B cell (primary cell): ENCODE results near the gene HS3ST2. TPM values are rescaled to one million over a fixed set of nuclear protein-coding genes. Genes with fewer than 3 reads are reported as not detected.

ENCODE experiments used
- ATAC-seq: fragments of 200-7000 bp; cut with Tn5 transposase; one replicate; pipeline ENCODE4 v1.10.0; 2021; ENCODE audit warnings: low read depth, mild to moderate bottlenecking, moderate number of reproducible peaks, moderate library complexity
- CTCF ChIA-PET: fragments of 350-600 bp; sonication (Branson Sonifier 250); formaldehyde crosslinking; loops from one replicate; lab custom pipeline; 2021; ENCODE audit warnings: antibody characterized with exemption, inconsistent platforms; lab: Charles Lee
- POLR2A ChIA-PET: fragments of 350-600 bp; sonication (Branson Sonifier 250); formaldehyde crosslinking; loops from one replicate; lab custom pipeline; 2021; ENCODE audit warnings: antibody characterized with exemption; lab: Charles Lee
- DNase-seq: peaks from one replicate; pipeline ENCODE4 v3.0.0; 2013
- H2AFZ ChIP-seq: 2 replicates; pipeline ENCODE4 v1.6.1; 2012; ENCODE audit warnings: mild to moderate bottlenecking, low read depth, low read length; ENCODE audit not compliant: insufficient read depth, poor library complexity, severe bottlenecking
- H3K27ac ChIP-seq, 2 donors: 1 replicate in 1 of 2; 2 replicates in 1 of 2; pipeline ENCODE4 v1.5.1; 2012 to 2013; ENCODE audit warnings: low read length in 2 of 2, mild to moderate bottlenecking in 2 of 2, moderate library complexity in 1 of 2
- H3K27me3 ChIP-seq, 4 experiments: fragments of 200-600 bp in 1 of 4; sonication (generic) in 1 of 4; replicated peaks in 1 of 4; 1 replicate in 2 of 4; 2 replicates in 2 of 4; pipeline versions ENCODE4 v1.6.1 to v1.7.0; 2013 to 2016; ENCODE audit warnings: low read length in 3 of 4, mild to moderate bottlenecking in 2 of 4, mixed read lengths in 1 of 4, moderate library complexity in 1 of 4; ENCODE audit not compliant: insufficient read depth in 4 of 4, control insufficient read depth in 3 of 4; ENCODE audit errors: control extremely low read depth in 1 of 4
- H3K36me3 ChIP-seq, 2 experiments: replicated peaks in 1 of 2; 1 replicate in 1 of 2; 2 replicates in 1 of 2; pipeline versions ENCODE4 v1.6.1 to v1.7.1; 2013; ENCODE audit warnings: low read length in 1 of 2; ENCODE audit not compliant: insufficient read depth in 2 of 2, control insufficient read depth in 1 of 2; ENCODE audit errors: control extremely low read depth in 1 of 2, extremely low read depth in 1 of 2
- H3K4me1 ChIP-seq, 2 donors: fragments of 200-600 bp in 1 of 2; sonication (generic) in 1 of 2; 1 replicate in 1 of 2; 2 replicates in 1 of 2; pipeline versions ENCODE4 v1.5.1 to v1.6.1; 2013 to 2017; ENCODE audit warnings: low read length in 2 of 2; ENCODE audit not compliant: control insufficient read depth in 2 of 2, insufficient read depth in 2 of 2
- H3K4me2 ChIP-seq: replicated peaks from 2 replicates; pipeline ENCODE3; 2012; ENCODE audit warnings: mild to moderate bottlenecking, low read depth, low read length; ENCODE audit not compliant: poor library complexity, severe bottlenecking
- H3K4me3 ChIP-seq, 5 experiments: fragments of 200-600 bp in 1 of 5; sonication (generic) in 1 of 5; 1 replicate in 3 of 5; 2 replicates in 2 of 5; pipeline versions ENCODE4 v1.5.1 to v1.7.0; 2011 to 2016; ENCODE audit warnings: low read length in 4 of 5, mild to moderate bottlenecking in 4 of 5, low read depth in 2 of 5, control low read depth in 1 of 5, moderate library complexity in 1 of 5; ENCODE audit not compliant: insufficient read depth in 1 of 5; ENCODE audit errors: control extremely low read depth in 1 of 5, extremely low read depth in 1 of 5
- H3K79me2 ChIP-seq: fragments of 200-600 bp; sonication (generic); one replicate; pipeline ENCODE4 v1.6.0; 2016; ENCODE audit warnings: low read length; ENCODE audit not compliant: control insufficient read depth, insufficient read depth
- H3K9ac ChIP-seq: fragments of 200-600 bp; sonication (generic); 2 replicates; pipeline ENCODE4 v1.6.1; 2017; ENCODE audit warnings: mild to moderate bottlenecking, low read length, moderate library complexity
- H3K9me3 ChIP-seq, 3 donors: one replicate each; pipeline versions ENCODE4 v1.6.1 to v1.7.1; 2013; ENCODE audit warnings: low read length in 2 of 3; ENCODE audit not compliant: control insufficient read depth in 2 of 3, insufficient read depth in 1 of 3; ENCODE audit errors: control extremely low read depth in 1 of 3
- H4K20me1 ChIP-seq: 2 replicates; pipeline ENCODE4 v1.6.0; 2012; ENCODE audit warnings: mild to moderate bottlenecking, low read length; ENCODE audit not compliant: insufficient read depth, control insufficient read depth, poor library complexity, severe bottlenecking
- H3K27ac Mint-ChIP-seq: one replicate; pipeline ENCODE4 v1.8.0; 2021; ENCODE audit warnings: mixed read lengths
- H3K27me3 Mint-ChIP-seq: one replicate; pipeline ENCODE4 v1.8.0; 2021; ENCODE audit warnings: mixed read lengths
- H3K4me1 Mint-ChIP-seq: one replicate; pipeline ENCODE4 v1.8.0; 2021; ENCODE audit warnings: mixed read lengths
- H3K4me3 Mint-ChIP-seq: one replicate; pipeline ENCODE4 v1.8.0; 2021; ENCODE audit warnings: mixed read lengths
- H3K9me3 Mint-ChIP-seq: one replicate; pipeline ENCODE4 v1.8.0; 2022; ENCODE audit warnings: mixed read lengths; ENCODE audit not compliant: insufficient read depth
- EZH2 ChIP-seq: IDR thresholded peaks from 2 replicates; pipeline ENCODE4 v1.6.1; 2012; ENCODE audit warnings: borderline replicate concordance, low read depth, mild to moderate bottlenecking, moderate library complexity, low read length; ENCODE audit not compliant: insufficient read depth, poor library complexity, severe bottlenecking
- WGBS: methylation state at CpG from one replicate; pipeline ENCODE4 v1.1.5; 2013; ENCODE audit warnings: missing lambda C conversion rate; ENCODE audit not compliant: insufficient coverage; 5-methylcytosine and 5-hydroxymethylcytosine counted together
- intact Hi-C: fragments of 100-400 bp; cut with micrococcal nuclease; formaldehyde crosslinking; loops from one replicate; pipeline ENCODE4 v1.10.0; 2022
- polyA plus RNA-seq: library from polyadenylated mRNA; depleted of rRNA; stranded (reverse); fragments of >200 nt; gene quantifications from 2 replicates; pipeline ENCODE4 v1.2.3, GENCODE V29; 2012
- total RNA-seq, 2 donors: library from RNA; stranded (reverse); fragments of 120-200 nt in 1 of 2; gene quantifications; 1 replicate in 1 of 2; 2 replicates in 1 of 2; pipeline versions ENCODE4 v1.2.3 to v1.2.4, GENCODE V29; 2013 to 2022
- TF ChIP-seq, protein P1 (sequence below): fragments of 200-600 bp; IDR thresholded peaks from one replicate; pipeline ENCODE4 v1.8.0; 2022; ENCODE audit warnings: antibody characterized with exemption, mild to moderate bottlenecking

The HS3ST2 gene
- total and polyA plus RNA-seq, 2 donors (not counting 1 experiment from before 2014, with no cell fraction given), result not detected

DNA sequence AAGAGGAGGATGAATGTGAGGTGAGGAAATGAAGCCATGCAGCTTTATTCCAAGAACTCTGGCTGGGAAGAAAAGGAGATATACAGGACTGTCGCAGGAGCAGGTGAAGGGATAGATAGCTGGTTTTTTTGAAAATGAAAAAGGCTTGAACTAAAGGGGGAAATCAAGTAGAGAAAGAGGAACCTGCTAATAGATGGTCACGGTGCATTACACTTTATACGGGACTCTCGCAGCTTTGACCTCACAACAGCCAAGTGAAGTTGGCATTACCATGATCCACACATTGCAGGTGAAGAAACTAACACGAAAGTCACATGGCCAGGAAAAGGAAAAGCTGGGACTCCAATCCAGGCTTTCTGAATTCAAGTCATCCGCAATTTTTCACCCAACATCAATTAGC is 86.9 kb downstream of the HS3ST2 start:
- WGBS, result 39% methylated on average over 6 of the region's 6 CpGs
- peak; percentile 40 for DNase-seq
- Mint-ChIP-seq H3K4me3 (no peak overlapping the region), H3K4me1 (no peaks in the 10 kb centered on the region), H3K27ac (no peak overlapping the region), H3K9me3 (no peaks in the 10 kb centered on the region), H3K27me3 (peaks cover 35% of the 10 kb centered on the region)
- no peak overlapping the region for H3K9ac ChIP-seq
- ChIA-PET POLR2A (no interaction called here), CTCF (no interaction called here)
- peak overlapping the region; percentile 5 for H3K4me2 ChIP-seq
- intact Hi-C loops, result no loop called here
- H2AFZ ChIP-seq, result no peak overlapping the region
- no peaks in the 10 kb centered on the region for H4K20me1 ChIP-seq
- no peak overlapping the region for H3K27ac ChIP-seq
- TF ChIP-seq EZH2, result no peak
- TF ChIP-seq, protein P1, sequence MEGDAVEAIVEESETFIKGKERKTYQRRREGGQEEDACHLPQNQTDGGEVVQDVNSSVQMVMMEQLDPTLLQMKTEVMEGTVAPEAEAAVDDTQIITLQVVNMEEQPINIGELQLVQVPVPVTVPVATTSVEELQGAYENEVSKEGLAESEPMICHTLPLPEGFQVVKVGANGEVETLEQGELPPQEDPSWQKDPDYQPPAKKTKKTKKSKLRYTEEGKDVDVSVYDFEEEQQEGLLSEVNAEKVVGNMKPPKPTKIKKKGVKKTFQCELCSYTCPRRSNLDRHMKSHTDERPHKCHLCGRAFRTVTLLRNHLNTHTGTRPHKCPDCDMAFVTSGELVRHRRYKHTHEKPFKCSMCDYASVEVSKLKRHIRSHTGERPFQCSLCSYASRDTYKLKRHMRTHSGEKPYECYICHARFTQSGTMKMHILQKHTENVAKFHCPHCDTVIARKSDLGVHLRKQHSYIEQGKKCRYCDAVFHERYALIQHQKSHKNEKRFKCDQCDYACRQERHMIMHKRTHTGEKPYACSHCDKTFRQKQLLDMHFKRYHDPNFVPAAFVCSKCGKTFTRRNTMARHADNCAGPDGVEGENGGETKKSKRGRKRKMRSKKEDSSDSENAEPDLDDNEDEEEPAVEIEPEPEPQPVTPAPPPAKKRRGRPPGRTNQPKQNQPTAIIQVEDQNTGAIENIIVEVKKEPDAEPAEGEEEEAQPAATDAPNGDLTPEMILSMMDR, result no peak
- H3K79me2 ChIP-seq, result no peaks in the 10 kb centered on the region
- H3K9me3 ChIP-seq, result peaks cover 6 to 24% (median 24%) of the 10 kb centered on the region in 3 donors
- no peak for ATAC-seq
- peaks cover 22 to 23% of the 10 kb centered on the region in 2 donors for H3K4me1 ChIP-seq
- H3K36me3 ChIP-seq, result no peaks in the 10 kb centered on the region
- peaks cover 0 to 33% (median 22%) of the 10 kb centered on the region in 4 experiments for H3K27me3 ChIP-seq
- no peak overlapping the region for H3K4me3 ChIP-seq

DNA sequence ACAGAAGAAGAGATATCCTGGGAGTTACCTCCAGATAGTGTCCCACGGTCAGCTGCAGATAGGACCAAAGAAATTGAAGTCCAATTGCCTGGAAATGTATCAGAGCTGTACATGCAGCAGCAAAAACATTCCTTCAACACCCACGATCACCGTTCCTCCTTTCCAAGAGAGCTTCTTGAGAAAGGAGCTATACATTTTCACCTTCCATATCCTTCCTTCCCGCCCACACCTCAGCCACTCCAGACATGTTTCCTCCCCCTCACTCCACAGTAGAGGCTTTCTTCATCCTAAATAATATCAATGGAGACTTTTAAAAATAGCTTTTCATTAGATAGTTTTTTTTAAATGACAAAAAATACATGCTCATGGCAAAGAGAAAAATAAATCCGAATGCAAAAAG is 87.6 kb downstream of the HS3ST2 start:
- H3K27ac ChIP-seq, result no peak overlapping the region
- peaks cover 22 to 23% of the 10 kb centered on the region in 2 donors for H3K4me1 ChIP-seq
- H3K4me2 ChIP-seq, result no peak overlapping the region
- H2AFZ ChIP-seq, result no peak overlapping the region
- H3K4me1 Mint-ChIP-seq, result no peaks in the 10 kb centered on the region
- ChIA-PET POLR2A (no interaction called here), CTCF (interaction anchor here (0.8 kb wide), 1 partner anchor 49 kb away, joined by 3 read pairs; no protein-coding TSS in a partner anchor)
- H3K36me3 ChIP-seq, result no peaks in the 10 kb centered on the region
- no peaks in the 10 kb centered on the region for H4K20me1 ChIP-seq
- no peak overlapping the region for H3K27ac Mint-ChIP-seq
- intact Hi-C loops, result no loop called here
- WGBS, result 64% methylated on average over 2 of the region's 5 CpGs
- no peak for ATAC-seq
- no peak overlapping the region for H3K4me3 ChIP-seq
- peaks cover 6 to 24% (median 24%) of the 10 kb centered on the region in 3 donors for H3K9me3 ChIP-seq
- no peak for TF ChIP-seq EZH2
- TF ChIP-seq, protein P1, result no peak
- H3K9me3 Mint-ChIP-seq, result no peaks in the 10 kb centered on the region
- no peak overlapping the region for H3K4me3 Mint-ChIP-seq
- no peaks in the 10 kb centered on the region for H3K79me2 ChIP-seq
- H3K27me3 ChIP-seq, result peaks cover 0 to 33% (median 19%) of the 10 kb centered on the region in 4 experiments
- no peak for DNase-seq
- H3K27me3 Mint-ChIP-seq, result peaks cover 29% of the 10 kb centered on the region
- H3K9ac ChIP-seq, result no peak overlapping the region
